ENCODE measurements around the gene CNN2. TPM values are rescaled to one million over a fixed set of nuclear protein-coding genes. Genes with fewer than 3 reads are reported as not detected.

The CNN2 gene
- total and polyA plus RNA-seq, 2 donors: 73.3 to 97.1 TPM

DNA sequence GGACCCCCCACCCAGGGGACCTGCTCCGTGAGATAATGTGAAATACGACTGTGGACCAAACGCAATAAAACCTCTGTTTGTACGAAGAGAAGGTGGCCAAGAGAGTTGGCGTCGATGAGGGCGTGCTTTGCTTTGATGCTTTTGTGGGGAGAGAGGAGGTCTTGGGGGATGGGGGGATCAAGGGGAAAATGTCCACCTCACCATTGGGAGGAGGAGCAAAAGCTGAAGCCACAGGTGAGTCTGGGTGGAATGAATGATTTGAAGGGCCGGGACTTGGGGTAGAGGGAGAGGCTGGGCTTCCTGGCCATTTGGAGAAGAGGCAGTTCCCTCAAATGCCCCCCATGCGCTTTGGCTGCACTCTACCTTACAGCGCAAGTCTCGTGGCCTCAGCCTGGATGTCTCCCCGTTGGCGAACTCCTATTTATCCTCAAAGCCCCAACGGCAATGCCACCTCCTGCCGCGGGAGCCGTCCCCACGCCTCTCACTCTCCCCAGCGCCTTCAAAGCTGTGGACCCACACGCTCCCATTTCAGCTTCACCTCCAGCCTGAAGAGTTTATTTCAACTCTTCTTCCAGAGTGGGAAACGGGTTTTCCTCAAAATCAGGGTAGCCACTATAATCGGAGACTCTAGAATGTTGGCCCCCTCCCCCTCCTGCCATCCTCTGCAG lies 12.7 kb downstream of the CNN2 start:
- DNase-seq (ENCODE audit: extremely low spot score): no peak
- WGBS: 48% methylated on average over 22 of the region's 22 CpGs
- no peak overlapping the region for H3K4me3 ChIP-seq (ENCODE audit: low read depth, low read length)
- no peaks in the 10 kb centered on the region for H3K36me3 ChIP-seq (ENCODE audit: insufficient read depth)
- H3K4me1 ChIP-seq (ENCODE audit: insufficient read depth): no peaks in the 10 kb centered on the region
- no peak overlapping the region for H3K27ac ChIP-seq (ENCODE audit: low read depth)

DNA sequence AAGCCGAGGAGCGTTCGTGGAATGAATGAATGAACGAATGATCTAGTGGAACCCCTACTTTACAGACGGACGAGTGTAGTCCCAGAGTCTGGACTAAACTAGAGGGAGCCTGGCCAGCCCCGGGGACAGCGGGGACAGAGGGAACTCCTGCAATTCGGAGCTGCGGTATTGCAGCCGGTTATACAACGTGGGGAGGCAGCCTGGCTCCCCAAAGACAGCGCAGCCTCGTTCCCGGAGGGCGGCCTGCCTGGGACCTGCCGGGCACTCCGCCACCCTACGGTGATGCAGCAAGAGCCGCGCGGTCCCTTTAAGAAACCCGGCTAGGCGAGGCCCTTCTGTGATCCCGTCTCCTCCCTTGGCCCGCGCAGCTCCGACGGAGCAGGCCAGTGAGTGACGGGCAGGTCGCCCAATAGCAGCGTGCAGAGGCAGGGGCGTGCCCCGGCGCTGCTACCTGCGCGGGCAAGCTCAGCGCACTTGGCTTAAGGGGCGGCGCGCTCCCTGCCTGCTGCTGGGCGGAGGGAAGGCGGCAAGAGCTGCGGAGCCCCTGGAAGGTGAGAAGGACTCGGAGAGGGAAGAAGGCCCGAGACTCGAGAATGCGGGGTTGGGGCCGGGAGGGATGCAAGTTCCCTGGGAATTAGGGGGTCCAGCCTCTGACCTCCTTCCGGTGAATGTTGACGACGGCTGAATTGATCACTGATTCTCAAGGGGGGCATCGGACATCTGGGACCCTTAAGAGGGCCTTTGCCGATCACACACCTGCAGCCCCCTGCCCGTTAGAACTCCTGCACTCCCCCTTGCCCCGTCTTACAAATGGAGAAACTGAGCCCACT lies 13.5 kb downstream of the CNN2 start, which contains the start of gene ABCA7:
Gene ABCA7, plus strand, starts transcription at position 462 of the 830 bp plus-strand sequence. CDS start 1,255 bp downstream, outside the sequence.
- H3K4me1 ChIP-seq (ENCODE audit: insufficient read depth): no peaks in the 10 kb centered on the region
- H3K4me3 ChIP-seq (ENCODE audit: low read depth, low read length): peak within 1 kb of the TSS; percentile 37
- H3K27ac ChIP-seq (ENCODE audit: low read depth): no peak within 1 kb of the TSS
- H3K36me3 ChIP-seq (ENCODE audit: insufficient read depth): no peaks in the 10 kb centered on the region
- peak; percentile 89 for DNase-seq (ENCODE audit: extremely low spot score)
- WGBS: under 1% methylated on average over 56 of the region's 56 CpGs

DNA sequence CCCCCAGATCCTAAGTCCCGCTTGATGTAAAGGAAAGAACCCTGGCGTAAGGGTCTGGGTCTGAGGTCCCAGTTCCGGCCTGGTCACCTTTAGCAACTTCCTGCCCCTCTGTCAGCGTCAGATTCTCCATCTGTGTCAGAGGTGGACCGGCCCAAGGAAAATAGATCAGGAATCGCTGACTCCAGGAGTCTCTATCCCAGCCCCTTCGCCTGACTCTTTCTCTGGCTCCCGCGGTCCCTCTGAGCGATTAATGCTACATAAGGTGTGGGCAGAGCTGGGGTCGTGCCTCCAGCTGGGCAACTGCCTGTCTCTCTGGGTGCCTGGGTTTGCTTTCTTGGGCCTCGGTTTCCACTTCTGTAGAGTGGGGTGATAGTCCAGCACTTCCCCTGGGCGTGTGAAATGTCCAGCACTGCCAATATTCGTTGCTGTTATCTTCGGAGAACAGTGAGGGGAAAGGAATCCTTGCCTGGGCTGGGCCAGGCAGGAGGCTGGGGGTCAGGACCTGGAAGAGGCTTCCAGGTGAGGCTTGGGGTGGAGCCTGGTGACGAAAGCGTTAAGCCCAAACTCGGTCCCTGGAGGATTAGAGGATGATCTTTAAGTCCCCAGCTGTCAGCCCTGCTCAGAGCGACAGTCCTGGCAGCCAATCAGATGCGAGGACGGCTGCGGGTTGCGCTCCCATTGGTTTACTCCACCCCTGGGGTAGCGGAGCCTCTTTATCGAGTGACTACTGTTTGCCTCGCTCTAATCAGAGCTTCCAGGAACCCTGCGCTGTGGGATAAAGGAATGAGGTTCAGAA lies 14.3 kb downstream of the CNN2 start:
- no peaks in the 10 kb centered on the region for H3K36me3 ChIP-seq (ENCODE audit: insufficient read depth)
- H3K4me3 ChIP-seq (ENCODE audit: low read depth, low read length): peak overlapping the region; percentile 37
- no peaks in the 10 kb centered on the region for H3K4me1 ChIP-seq (ENCODE audit: insufficient read depth)
- DNase-seq (ENCODE audit: extremely low spot score): no peak
- no peak overlapping the region for H3K27ac ChIP-seq (ENCODE audit: low read depth)
- 1% methylated on average over 27 of the region's 27 CpGs for WGBS

DNA sequence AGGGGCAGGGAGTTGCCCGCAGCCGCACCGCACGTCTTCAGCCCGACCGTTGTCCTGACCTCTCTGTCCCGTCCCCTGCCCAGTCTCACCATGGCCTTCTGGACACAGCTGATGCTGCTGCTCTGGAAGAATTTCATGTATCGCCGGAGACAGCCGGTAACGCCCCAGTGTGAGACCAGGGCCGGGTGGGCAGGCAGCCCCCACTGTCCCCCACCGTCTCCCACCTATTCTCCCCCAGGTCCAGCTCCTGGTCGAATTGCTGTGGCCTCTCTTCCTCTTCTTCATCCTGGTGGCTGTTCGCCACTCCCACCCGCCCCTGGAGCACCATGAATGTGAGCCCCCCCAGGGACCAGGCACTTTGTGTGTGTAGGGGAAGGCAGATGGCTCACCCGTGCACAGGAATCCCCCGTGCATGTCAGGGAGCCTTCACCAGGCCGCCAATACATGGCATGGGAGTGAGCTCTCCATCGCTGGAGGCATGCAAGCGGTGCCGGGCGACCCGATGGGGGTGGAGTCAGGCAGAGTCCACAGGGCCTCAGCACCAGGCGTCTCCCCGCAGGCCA lies 14.9 kb downstream of the CNN2 start:
- H3K4me1 ChIP-seq (ENCODE audit: insufficient read depth): no peaks in the 10 kb centered on the region
- H3K4me3 ChIP-seq (ENCODE audit: low read depth, low read length): no peak overlapping the region
- no peaks in the 10 kb centered on the region for H3K36me3 ChIP-seq (ENCODE audit: insufficient read depth)
- H3K27ac ChIP-seq (ENCODE audit: low read depth): no peak overlapping the region
- 33% methylated on average over 26 of the region's 26 CpGs for WGBS
- DNase-seq (ENCODE audit: extremely low spot score): no peak

DNA sequence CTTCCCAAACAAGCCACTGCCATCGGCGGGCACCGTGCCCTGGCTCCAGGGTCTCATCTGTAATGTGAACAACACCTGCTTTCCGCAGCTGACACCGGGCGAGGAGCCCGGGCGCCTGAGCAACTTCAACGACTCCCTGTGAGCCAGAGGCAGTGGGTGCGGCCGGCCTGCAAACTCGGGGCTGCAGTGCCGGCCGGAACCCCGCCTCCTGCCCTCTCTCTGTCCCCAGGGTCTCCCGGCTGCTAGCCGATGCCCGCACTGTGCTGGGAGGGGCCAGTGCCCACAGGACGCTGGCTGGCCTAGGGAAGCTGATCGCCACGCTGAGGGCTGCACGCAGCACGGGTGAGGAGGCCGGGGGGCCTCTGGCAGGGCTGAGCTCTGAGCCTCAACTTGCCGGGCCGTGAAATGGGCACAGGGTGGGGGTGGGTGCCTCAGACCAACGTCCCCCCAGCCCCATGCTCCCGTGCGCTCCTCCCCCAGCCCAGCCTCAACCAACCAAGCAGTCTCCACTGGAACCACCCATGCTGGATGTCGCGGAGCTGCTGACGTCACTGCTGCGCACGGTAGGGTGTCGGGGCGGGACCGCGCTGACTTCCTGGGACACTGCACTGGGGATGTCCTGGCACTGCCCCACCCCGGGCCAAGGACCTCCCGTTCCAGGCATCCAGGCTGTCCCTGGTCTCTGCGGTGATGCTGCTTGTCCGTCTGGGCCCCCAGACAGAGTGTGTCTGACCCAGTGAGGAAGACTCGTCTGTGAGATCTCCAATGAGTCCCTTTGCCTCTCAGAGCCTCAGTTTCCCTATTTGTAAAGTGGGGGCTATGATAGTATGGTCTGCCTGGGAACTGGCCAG lies 15.7 kb downstream of the CNN2 start:
- Histone ChIP-seq H3K27ac (ENCODE audit: low read depth) (no peak overlapping the region), H3K36me3 (ENCODE audit: insufficient read depth) (no peaks in the 10 kb centered on the region), H3K4me3 (ENCODE audit: low read depth, low read length) (no peak overlapping the region), H3K4me1 (ENCODE audit: insufficient read depth) (no peaks in the 10 kb centered on the region)
- WGBS: 57% methylated on average over 43 of the region's 43 CpGs
- DNase-seq (ENCODE audit: extremely low spot score): no peak

DNA sequence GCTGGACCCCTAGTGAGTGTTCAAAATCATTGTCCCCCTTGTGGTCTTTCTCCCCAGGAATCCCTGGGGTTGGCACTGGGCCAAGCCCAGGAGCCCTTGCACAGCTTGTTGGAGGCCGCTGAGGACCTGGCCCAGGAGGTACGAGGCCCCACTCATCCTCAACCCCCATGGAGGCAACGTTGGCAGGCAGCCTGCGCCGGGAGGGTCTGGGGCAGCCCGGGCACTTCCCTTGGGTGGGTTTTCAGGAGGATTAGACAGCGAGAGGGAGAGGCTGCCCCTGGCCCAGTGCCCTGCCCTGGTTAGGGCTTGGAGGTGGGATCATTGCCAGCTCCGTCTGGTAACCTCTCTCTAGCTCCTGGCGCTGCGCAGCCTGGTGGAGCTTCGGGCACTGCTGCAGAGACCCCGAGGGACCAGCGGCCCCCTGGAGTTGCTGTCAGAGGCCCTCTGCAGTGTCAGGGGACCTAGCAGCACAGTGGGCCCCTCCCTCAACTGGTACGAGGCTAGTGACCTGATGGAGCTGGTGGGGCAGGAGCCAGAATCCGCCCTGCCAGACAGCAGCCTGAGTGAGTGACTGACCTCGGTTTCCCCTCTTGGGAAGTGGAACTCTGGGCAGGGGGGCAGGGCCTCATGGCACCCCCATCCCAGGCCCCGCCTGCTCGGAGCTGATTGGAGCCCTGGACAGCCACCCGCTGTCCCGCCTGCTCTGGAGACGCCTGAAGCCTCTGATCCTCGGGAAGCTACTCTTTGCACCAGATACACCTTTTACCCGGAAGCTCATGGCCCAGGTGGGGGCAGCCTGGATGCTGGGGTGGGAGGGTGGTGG lies 16.5 kb downstream of the CNN2 start:
- H3K4me1 ChIP-seq (ENCODE audit: insufficient read depth): no peaks in the 10 kb centered on the region
- 43% methylated on average over 23 of the region's 23 CpGs for WGBS
- H3K36me3 ChIP-seq (ENCODE audit: insufficient read depth): no peaks in the 10 kb centered on the region
- H3K27ac ChIP-seq (ENCODE audit: low read depth): no peak overlapping the region
- DNase-seq (ENCODE audit: extremely low spot score): no peak
- no peak overlapping the region for H3K4me3 ChIP-seq (ENCODE audit: low read depth, low read length)

DNA sequence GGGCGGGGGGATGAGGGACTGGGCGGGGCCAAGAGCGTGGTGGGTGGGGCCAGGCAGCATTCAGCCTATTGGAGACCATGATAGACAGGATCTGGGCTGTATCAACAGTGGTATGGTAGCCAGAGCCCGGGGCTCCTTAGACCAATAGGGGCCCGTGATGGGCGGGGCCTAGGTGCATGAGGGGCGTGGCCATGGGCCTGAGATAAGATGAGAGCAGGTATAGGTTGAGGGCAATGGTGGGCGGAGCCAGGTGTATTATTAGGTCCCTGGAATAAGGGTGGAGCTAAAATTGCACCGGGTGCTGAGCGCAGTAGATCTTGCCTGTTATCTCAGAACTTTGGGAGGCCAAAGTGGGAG lies 18.8 kb downstream of the CNN2 start:
- no peak for DNase-seq (ENCODE audit: extremely low spot score)
- no peaks in the 10 kb centered on the region for H3K36me3 ChIP-seq (ENCODE audit: insufficient read depth)
- no peaks in the 10 kb centered on the region for H3K4me1 ChIP-seq (ENCODE audit: insufficient read depth)
- H3K4me3 ChIP-seq (ENCODE audit: low read depth, low read length): no peak overlapping the region
- WGBS: 74% methylated on average over 10 of the region's 10 CpGs
- H3K27ac ChIP-seq (ENCODE audit: low read depth): no peak overlapping the region

DNA sequence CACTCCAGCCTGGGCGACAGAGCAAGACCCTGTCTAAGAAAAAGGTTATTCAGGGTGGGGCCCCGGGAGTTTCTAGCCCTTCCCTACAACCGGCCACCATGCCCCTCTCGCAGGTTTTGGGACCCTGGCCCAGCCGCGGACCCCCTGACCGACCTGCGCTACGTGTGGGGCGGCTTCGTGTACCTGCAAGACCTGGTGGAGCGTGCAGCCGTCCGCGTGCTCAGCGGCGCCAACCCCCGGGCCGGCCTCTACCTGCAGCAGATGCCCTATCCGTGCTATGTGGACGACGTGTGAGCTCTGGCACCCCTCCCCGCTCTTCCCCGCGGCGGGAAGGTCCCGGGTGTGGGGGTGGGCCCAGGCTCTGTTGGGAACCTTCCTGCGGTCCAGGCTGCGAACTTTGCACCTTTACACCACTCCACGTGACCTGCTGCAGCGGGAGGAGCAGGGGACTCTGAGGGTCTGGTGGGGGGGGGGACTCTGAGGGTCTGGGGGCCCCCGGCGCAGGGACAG lies 19.8 kb downstream of the CNN2 start:
- WGBS: 89% methylated on average over 33 of the region's 33 CpGs
- no peak overlapping the region for H3K27ac ChIP-seq (ENCODE audit: low read depth)
- DNase-seq (ENCODE audit: extremely low spot score): no peak
- no peaks in the 10 kb centered on the region for H3K4me1 ChIP-seq (ENCODE audit: insufficient read depth)
- H3K36me3 ChIP-seq (ENCODE audit: insufficient read depth): no peaks in the 10 kb centered on the region
- H3K4me3 ChIP-seq (ENCODE audit: low read depth, low read length): no peak overlapping the region

DNA sequence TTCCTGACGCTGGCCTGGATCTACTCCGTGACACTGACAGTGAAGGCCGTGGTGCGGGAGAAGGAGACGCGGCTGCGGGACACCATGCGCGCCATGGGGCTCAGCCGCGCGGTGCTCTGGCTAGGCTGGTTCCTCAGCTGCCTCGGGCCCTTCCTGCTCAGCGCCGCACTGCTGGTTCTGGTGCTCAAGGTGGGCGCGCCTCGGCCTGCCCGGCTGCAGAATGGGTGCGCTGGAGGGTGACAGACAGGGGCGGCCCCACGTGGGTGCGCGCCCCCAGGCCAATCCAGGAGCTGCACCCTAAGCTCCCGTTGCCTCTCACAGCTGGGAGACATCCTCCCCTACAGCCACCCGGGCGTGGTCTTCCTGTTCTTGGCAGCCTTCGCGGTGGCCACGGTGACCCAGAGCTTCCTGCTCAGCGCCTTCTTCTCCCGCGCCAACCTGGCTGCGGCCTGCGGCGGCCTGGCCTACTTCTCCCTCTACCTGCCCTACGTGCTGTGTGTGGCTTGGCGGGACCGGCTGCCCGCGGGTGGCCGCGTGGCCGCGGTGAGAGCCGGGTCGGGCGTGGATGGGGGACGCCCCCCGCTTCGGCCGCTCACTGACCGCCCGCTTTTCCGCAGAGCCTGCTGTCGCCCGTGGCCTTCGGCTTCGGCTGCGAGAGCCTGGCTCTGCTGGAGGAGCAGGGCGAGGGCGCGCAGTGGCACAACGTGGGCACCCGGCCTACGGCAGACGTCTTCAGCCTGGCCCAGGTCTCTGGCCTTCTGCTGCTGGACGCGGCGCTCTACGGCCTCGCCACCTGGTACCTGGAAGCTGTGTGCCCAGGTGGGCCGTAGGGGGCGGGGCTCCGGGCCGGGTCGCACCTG lies 20.7 kb downstream of the CNN2 start:
- DNase-seq (ENCODE audit: extremely low spot score): no peak
- WGBS: 90% methylated on average over 77 of the region's 77 CpGs

DNA sequence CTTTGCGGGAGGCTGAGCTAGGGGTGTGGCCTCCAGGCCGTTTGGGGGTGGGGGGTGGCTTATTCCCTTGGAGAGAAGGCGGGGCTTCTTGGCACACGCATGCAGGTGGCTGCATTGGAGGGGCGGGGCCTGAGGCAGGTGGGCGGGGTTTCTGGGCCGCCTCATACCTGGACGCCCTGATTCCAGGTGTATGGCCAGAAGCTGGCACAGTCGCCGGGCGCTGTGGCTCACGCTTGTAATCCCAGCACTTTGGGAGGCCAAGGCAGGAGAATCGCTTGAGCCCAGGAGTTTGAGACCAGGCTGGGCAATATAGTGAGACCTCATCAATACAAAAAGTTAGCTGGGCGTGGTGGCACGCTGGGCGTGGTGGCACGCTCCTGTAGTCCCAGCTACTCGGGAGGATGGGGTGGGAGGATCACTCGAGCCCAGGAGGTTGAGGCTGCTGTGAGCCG lies 21.3 kb downstream of the CNN2 start:
- Histone ChIP-seq H3K36me3 (ENCODE audit: insufficient read depth) (no peaks in the 10 kb centered on the region), H3K4me3 (ENCODE audit: low read depth, low read length) (no peak overlapping the region), H3K4me1 (ENCODE audit: insufficient read depth) (no peaks in the 10 kb centered on the region), H3K27ac (ENCODE audit: low read depth) (no peak overlapping the region)
- WGBS: 88% methylated on average over 20 of the region's 20 CpGs
- DNase-seq (ENCODE audit: extremely low spot score): no peak

More for the DNA sequence above, 20.7 kb downstream of the CNN2 start:
- no peak overlapping the region for H3K27ac ChIP-seq (ENCODE audit: low read depth)
- no peak overlapping the region for H3K4me3 ChIP-seq (ENCODE audit: low read depth, low read length)
- H3K4me1 ChIP-seq (ENCODE audit: insufficient read depth): no peaks in the 10 kb centered on the region
- no peaks in the 10 kb centered on the region for H3K36me3 ChIP-seq (ENCODE audit: insufficient read depth)

DNA sequence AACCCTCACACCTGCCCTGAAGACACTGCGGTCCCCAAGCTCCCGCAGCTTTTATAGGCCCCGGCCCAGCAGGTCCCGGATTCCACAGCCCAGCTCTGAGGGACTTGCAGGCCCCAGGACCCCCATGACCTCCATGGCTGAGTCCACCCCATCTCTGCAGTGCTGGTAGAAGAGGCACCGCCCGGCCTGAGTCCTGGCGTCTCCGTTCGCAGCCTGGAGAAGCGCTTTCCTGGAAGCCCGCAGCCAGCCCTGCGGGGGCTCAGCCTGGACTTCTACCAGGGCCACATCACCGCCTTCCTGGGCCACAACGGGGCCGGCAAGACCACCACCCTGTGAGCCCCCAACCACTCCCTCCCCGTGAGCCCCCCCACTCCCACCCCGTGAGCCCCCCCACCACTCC lies 22.7 kb downstream of the CNN2 start:
- H3K36me3 ChIP-seq (ENCODE audit: insufficient read depth): no peaks in the 10 kb centered on the region
- no peak for DNase-seq (ENCODE audit: extremely low spot score)
- 90% methylated on average over 17 of the region's 17 CpGs for WGBS

More for the DNA sequence above, 22.7 kb downstream of the CNN2 start:
- no peak overlapping the region for H3K27ac ChIP-seq (ENCODE audit: low read depth)
- H3K4me3 ChIP-seq (ENCODE audit: low read depth, low read length): no peak overlapping the region
- H3K4me1 ChIP-seq (ENCODE audit: insufficient read depth): no peaks in the 10 kb centered on the region
